Endothelial cell of umbilical vein (primary cell): Measurements from ENCODE around the gene MFSD8. TPM values are rescaled to one million over a fixed set of nuclear protein-coding genes. Genes with fewer than 3 reads are reported as not detected.

Experiments
- BruUV-seq: library from RNA; stranded (reverse); fragments of 400-500 nt; replicated peaks from 2 replicates; lab custom pipeline; 2021; lab: Mats Ljungman, UMichigan
- CTCF ChIA-PET: fragments of 300-600, 350-600 bp; sonication (Branson Sonifier 250); formaldehyde crosslinking; loops from one replicate; lab custom pipeline; 2021; ENCODE audit warnings: antibody characterized with exemption, inconsistent platforms; lab: Charles Lee
- POLR2A ChIA-PET: fragments of 300-600, 350-600 bp; sonication (Branson Sonifier 250); formaldehyde crosslinking; loops from one replicate; lab custom pipeline; 2021; ENCODE audit warnings: antibody characterized with exemption, inconsistent platforms; lab: Charles Lee
- DNase-seq: peaks from one replicate; pipeline ENCODE4 v3.0.0-alpha.2; 2011; ENCODE audit warnings: low read depth, low spot score
- FAIRE-seq: peaks from 2 replicates; lab custom pipeline; 2011; peaks lifted over from hg19 to GRCh38; lab: Jason Lieb, UNC
- H2AFZ ChIP-seq: 2 replicates; pipeline ENCODE4 v1.6.0; 2012; ENCODE audit warnings: low read depth, low read length, control low read depth, inconsistent platforms
- H3K27ac ChIP-seq: 2 replicates; pipeline ENCODE4 v1.5.1; 2011; ENCODE audit warnings: low read depth, mild to moderate bottlenecking, control low read depth, low read length, moderate library complexity; ENCODE audit not compliant: insufficient read depth
- H3K27me3 ChIP-seq, 2 experiments: 2 replicates each; pipeline versions ENCODE4 v1.6.0 to v1.6.1; 2011; ENCODE audit warnings: low read length in 2 of 2, mixed read lengths in 1 of 2; ENCODE audit not compliant: control insufficient read depth in 2 of 2, insufficient read depth in 2 of 2
- H3K36me3 ChIP-seq, 2 experiments: 2 replicates in 1 of 2; 3 replicates in 1 of 2; pipeline ENCODE4 v1.5.1; 2011; ENCODE audit warnings: low read length in 2 of 2, mild to moderate bottlenecking in 1 of 2, moderate library complexity in 1 of 2; ENCODE audit not compliant: control insufficient read depth in 2 of 2, insufficient read depth in 2 of 2; ENCODE audit errors: extremely low read depth in 1 of 2
- H3K4me1 ChIP-seq: 3 replicates; pipeline ENCODE4 v1.5.1; 2011; ENCODE audit warnings: mild to moderate bottlenecking, low read length; ENCODE audit not compliant: control insufficient read depth, insufficient read depth; ENCODE audit errors: extremely low read depth
- H3K4me2 ChIP-seq: 2 replicates; pipeline ENCODE4 v1.6.1; 2011; ENCODE audit warnings: low read length, control low read depth, mixed read lengths; ENCODE audit not compliant: insufficient read depth
- H3K4me3 ChIP-seq, 3 experiments: fragments of 200-600 bp in 1 of 3; sonication (generic), shearing (Covaris generic) in 1 of 3; replicated peaks in 1 of 3; 2 replicates each; pipeline ENCODE4 v1.5.1; 2011 to 2016; ENCODE audit warnings: control low read depth in 3 of 3, low read length in 3 of 3, mild to moderate bottlenecking in 2 of 3, inconsistent platforms in 1 of 3, low read depth in 1 of 3, moderate library complexity in 1 of 3; ENCODE audit not compliant: insufficient read depth in 1 of 3
- H3K79me2 ChIP-seq: 2 replicates; pipeline ENCODE4 v1.6.0; 2012; ENCODE audit warnings: low read length, inconsistent platforms; ENCODE audit not compliant: control insufficient read depth, insufficient read depth
- H3K9ac ChIP-seq: replicated peaks from 2 replicates; pipeline ENCODE3; 2011; ENCODE audit warnings: low read length, control low read depth; ENCODE audit not compliant: insufficient read depth; ENCODE audit errors: extremely low read depth
- H3K9me1 ChIP-seq: replicated peaks from 3 replicates; pipeline ENCODE4 v1.6.0; 2011; ENCODE audit warnings: mild to moderate bottlenecking, low read length; ENCODE audit not compliant: control insufficient read depth, insufficient read depth; ENCODE audit errors: extremely low read depth
- H3K9me3 ChIP-seq: replicated peaks from 2 replicates; pipeline ENCODE4 v1.5.1; 2012; ENCODE audit warnings: low read length, inconsistent platforms; ENCODE audit not compliant: control insufficient read depth, insufficient read depth
- H4K20me1 ChIP-seq: replicated peaks from 2 replicates; pipeline ENCODE3; 2011; ENCODE audit warnings: mild to moderate bottlenecking, low read length; ENCODE audit not compliant: control insufficient read depth, insufficient read depth; ENCODE audit errors: extremely low read depth
- CTCF ChIP-seq, 2 donors: IDR thresholded peaks; 1 replicate in 1 of 2; 2 replicates in 1 of 2; pipeline ENCODE4 v1.5.1; 2011; ENCODE audit warnings: low read length in 2 of 2, mild to moderate bottlenecking in 2 of 2, moderate library complexity in 2 of 2, control low read depth in 1 of 2, inconsistent platforms in 1 of 2, low read depth in 1 of 2; ENCODE audit not compliant: insufficient read depth in 1 of 2; ENCODE audit errors: extremely low read depth in 1 of 2
- EZH2 ChIP-seq: IDR thresholded peaks from 2 replicates; pipeline ENCODE4 v1.6.1; 2012; ENCODE audit warnings: borderline replicate concordance, low read depth, mild to moderate bottlenecking, moderate library complexity, low read length, inconsistent platforms; ENCODE audit not compliant: severe bottlenecking
- FOS ChIP-seq: IDR thresholded peaks from 2 replicates; pipeline ENCODE4 v1.6.1; 2011; ENCODE audit warnings: mild to moderate bottlenecking, low read length, moderate library complexity, borderline replicate concordance; ENCODE audit not compliant: insufficient read depth
- GATA2 ChIP-seq: IDR thresholded peaks from 2 replicates; pipeline ENCODE4 v1.7.0; 2011; ENCODE audit warnings: low read depth, mild to moderate bottlenecking, moderate library complexity, mixed read lengths, low read length; ENCODE audit not compliant: insufficient read length, insufficient read depth
- JUN ChIP-seq: IDR thresholded peaks from 2 replicates; pipeline ENCODE4 v1.6.1; 2011; ENCODE audit warnings: borderline replicate concordance, low read depth; ENCODE audit not compliant: insufficient read length, insufficient read depth
- MAX ChIP-seq: IDR thresholded peaks from 2 replicates; pipeline ENCODE4 v1.6.1; 2011; ENCODE audit not compliant: insufficient read depth, insufficient read length
- MYC ChIP-seq: IDR thresholded peaks from one replicate; pipeline ENCODE4 v1.6.1; 2011; ENCODE audit warnings: mild to moderate bottlenecking, low read depth, low read length
- POLR2A ChIP-seq: IDR thresholded peaks from 2 replicates; pipeline ENCODE4 v1.6.1; 2012; ENCODE audit warnings: low read depth, mild to moderate bottlenecking, control low read depth, low read length
- POLR2AphosphoS5 ChIP-seq: IDR thresholded peaks from 2 replicates; pipeline ENCODE4 v1.6.1; 2012; ENCODE audit warnings: low read depth, mild to moderate bottlenecking, control low read depth, low read length, moderate library complexity; ENCODE audit not compliant: insufficient read depth
- dilution Hi-C: fragments of 300-500 bp; cut with MboI; formaldehyde crosslinking; loops from one replicate; pipeline ENCODE4 v1.15.0; 2019; ENCODE audit warnings: low sequenced_read_pairs; ENCODE audit not compliant: extremely low pct_ligation_motif_present
- intact Hi-C: fragments of 100-400 bp; cut with micrococcal nuclease; formaldehyde crosslinking; loops from one replicate; pipeline ENCODE4 v1.10.0; 2022
- polyA plus RNA-seq, 4 experiments: library from polyadenylated mRNA; depleted of rRNA in 3 of 4; stranded (reverse) in 3 of 4; unstranded in 1 of 4; fragments of >200 nt; gene quantifications; 2 replicates each; pipeline versions ENCODE4 v1.2.1 to v1.2.3, GENCODE V29; 2011 to 2012; ENCODE audit warnings: missing spikeins in 1 of 4
- total RNA-seq: library from RNA; stranded (reverse); gene quantifications from 2 replicates; pipeline ENCODE4 v1.2.3, GENCODE V29; 2021

Gene MFSD8
- total and polyA plus RNA-seq, 2 donors (not counting 3 experiments of a cell fraction or from before 2014, with no cell fraction given), result 11.5 to 19.4 TPM

GRCh38 chr4:127968586-127968985 is 3.6 kb upstream of the MFSD8 start:
- BruUV-seq, result no TSS peak
- Histone ChIP-seq H3K9me3 (no peaks in the 10 kb centered on the region), H3K4me1 (peaks cover 8% of the 10 kb centered on the region), H3K36me3 (no peaks in the 10 kb centered on the region), H3K9me1 (no peaks in the 10 kb centered on the region), H3K79me2 (peaks cover 26% of the 10 kb centered on the region), H4K20me1 (no peaks in the 10 kb centered on the region), H3K4me3 (no peak overlapping the region), H3K27me3 (no peaks in the 10 kb centered on the region), H3K9ac (no peak overlapping the region), H3K27ac (no peak overlapping the region), H3K4me2 (no peak overlapping the region), H2AFZ (no peak overlapping the region)
- DNase-seq (no peak), FAIRE-seq (no peak)
- CTCF ChIA-PET, result no interaction called here
- intact Hi-C loops (loop anchor here (10.0 kb wide), 1 partner anchor 256 kb away; no protein-coding TSS in a partner anchor), dilution Hi-C loops (no loop called here)
- POLR2A ChIA-PET, result no interaction called here
- TF ChIP-seq POLR2AphosphoS5 (no peak), POLR2A (no peak)

GRCh38 chr4:127967141-127967775 is 2.3 kb upstream of the MFSD8 start:
- Histone ChIP-seq H4K20me1 (no peaks in the 10 kb centered on the region), H3K9ac (no peak overlapping the region), H2AFZ (no peak overlapping the region), H3K79me2 (peaks cover 26% of the 10 kb centered on the region), H3K4me2 (no peak overlapping the region), H3K27ac (no peak overlapping the region), H3K9me3 (no peaks in the 10 kb centered on the region), H3K9me1 (no peaks in the 10 kb centered on the region), H3K36me3 (no peaks in the 10 kb centered on the region), H3K4me3 (no peak overlapping the region), H3K27me3 (no peaks in the 10 kb centered on the region), H3K4me1 (peaks cover 8% of the 10 kb centered on the region)
- BruUV-seq, result no TSS peak
- intact Hi-C loops (loop anchor here (10.0 kb wide), 1 partner anchor 258 kb away; no protein-coding TSS in a partner anchor), dilution Hi-C loops (no loop called here)
- ChIA-PET CTCF (no interaction called here), POLR2A (no interaction called here)
- FAIRE-seq (no peak), DNase-seq (no peak)
- no peak for TF ChIP-seq JUN
- TF ChIP-seq CTCF (IDR thresholded peaks at IDR 0.05; ENCODE audit: extremely low read depth in 1 of 2, insufficient read depth in 1 of 2, low read depth in 1 of 2, low read length in 2 of 2), result no peak
- TF ChIP-seq MYC, result no peak
- TF ChIP-seq POLR2A, result no peak
- TF ChIP-seq MAX, result no peak
- no peak for TF ChIP-seq EZH2
- TF ChIP-seq FOS, result no peak
- TF ChIP-seq POLR2AphosphoS5, result no peak
- no peak for TF ChIP-seq GATA2
